ENCODE results near the gene SRGAP1.

DNA sequence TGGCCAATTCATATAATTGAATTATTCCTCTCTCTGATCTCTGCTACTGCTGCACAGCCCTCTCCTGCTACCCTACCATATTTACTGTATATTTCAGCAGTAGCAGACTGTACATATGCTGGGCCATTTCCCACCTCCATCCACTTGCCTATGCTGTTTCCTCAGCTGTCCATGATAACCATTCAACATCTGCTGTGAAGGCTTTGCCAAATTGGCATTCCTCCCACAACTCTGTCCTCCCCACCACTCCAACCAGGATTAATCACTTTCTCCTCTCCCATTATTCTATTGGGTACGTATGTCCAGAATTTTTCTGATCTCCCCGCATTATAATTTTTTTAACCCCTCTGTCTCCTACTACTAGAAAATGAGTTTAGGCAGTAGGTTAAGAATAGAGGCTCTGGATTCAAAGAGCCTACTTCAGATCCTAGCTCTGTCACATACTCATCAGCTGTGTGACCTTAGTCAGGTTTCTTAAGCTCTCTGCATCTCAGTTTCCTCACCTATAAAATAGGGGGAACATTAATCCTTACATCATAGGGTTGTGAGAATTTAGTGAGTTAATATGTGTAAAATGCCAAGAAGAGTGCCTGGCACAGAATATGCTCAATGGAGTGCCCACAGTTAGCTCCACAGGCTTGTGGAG, 254.3 kb downstream of the SRGAP1 start:
- TF ChIP-seq, protein P1, sequence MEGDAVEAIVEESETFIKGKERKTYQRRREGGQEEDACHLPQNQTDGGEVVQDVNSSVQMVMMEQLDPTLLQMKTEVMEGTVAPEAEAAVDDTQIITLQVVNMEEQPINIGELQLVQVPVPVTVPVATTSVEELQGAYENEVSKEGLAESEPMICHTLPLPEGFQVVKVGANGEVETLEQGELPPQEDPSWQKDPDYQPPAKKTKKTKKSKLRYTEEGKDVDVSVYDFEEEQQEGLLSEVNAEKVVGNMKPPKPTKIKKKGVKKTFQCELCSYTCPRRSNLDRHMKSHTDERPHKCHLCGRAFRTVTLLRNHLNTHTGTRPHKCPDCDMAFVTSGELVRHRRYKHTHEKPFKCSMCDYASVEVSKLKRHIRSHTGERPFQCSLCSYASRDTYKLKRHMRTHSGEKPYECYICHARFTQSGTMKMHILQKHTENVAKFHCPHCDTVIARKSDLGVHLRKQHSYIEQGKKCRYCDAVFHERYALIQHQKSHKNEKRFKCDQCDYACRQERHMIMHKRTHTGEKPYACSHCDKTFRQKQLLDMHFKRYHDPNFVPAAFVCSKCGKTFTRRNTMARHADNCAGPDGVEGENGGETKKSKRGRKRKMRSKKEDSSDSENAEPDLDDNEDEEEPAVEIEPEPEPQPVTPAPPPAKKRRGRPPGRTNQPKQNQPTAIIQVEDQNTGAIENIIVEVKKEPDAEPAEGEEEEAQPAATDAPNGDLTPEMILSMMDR (IDR thresholded peaks at IDR 0.05; ENCODE audit: borderline replicate concordance, extremely low read depth, low read length, poor library complexity, severe bottlenecking): no peak
- no peak for TF ChIP-seq EZH2 (IDR thresholded peaks at IDR 0.05; ENCODE audit: borderline replicate concordance, low read depth, low read length, severe bottlenecking)

Measured in DND-41 (cell line).